ENCODE results near the gene LTBP1. TPM values are rescaled to one million over a fixed set of nuclear protein-coding genes. Genes with fewer than 3 reads are reported as not detected.

The LTBP1 gene
- total and polyA plus RNA-seq, 4 donors = 5.8 to 57.6 (median 10.2) TPM

GRCh38 chr2:33093283-33093993 is 146.7 kb downstream of the LTBP1 start:
- Histone ChIP-seq H3K9ac (ENCODE audit: low read depth in 1 of 2, low read length in 2 of 2) (no peak overlapping the region), H3K4me3 (ENCODE audit: low read depth in 1 of 3, low read length in 3 of 3) (no peak overlapping the region), H3K27ac (ENCODE audit: low read depth in 1 of 2, low read length in 2 of 2) (no peak overlapping the region), H3K9me3 (ENCODE audit: control insufficient read depth in 4 of 4, low read length in 3 of 4) (no peaks in the 10 kb centered on the region), H3K27me3 (ENCODE audit: control insufficient read depth in 4 of 4, insufficient read depth in 4 of 4, low read length in 3 of 4) (no peaks in the 10 kb centered on the region), H3K36me3 (ENCODE audit: control insufficient read depth in 4 of 4, insufficient read depth in 3 of 4, low read depth in 1 of 4, low read length in 3 of 4) (no peaks in the 10 kb centered on the region), H3K4me1 (ENCODE audit: control insufficient read depth in 4 of 4, insufficient read depth in 4 of 4, low read length in 3 of 4) (peaks cover 0 to 10% (median 1%) of the 10 kb centered on the region in 4 donors)
- WGBS = 52% methylated on average over 6 of the region's 6 CpGs
- DNase-seq (ENCODE audit: low spot score) = no peak
- TF ChIP-seq RAD21 (IDR thresholded peaks at IDR 0.05) (peak in 1 of 2 donors; percentile 26), TAF1 (conservative IDR thresholded peaks at IDR 0.05) (no peak)

- Histone ChIP-seq H3K4me3 (ENCODE audit: low read depth in 1 of 3, low read length in 3 of 3) (no peak overlapping the region), H3K9ac (ENCODE audit: low read depth in 1 of 2, low read length in 2 of 2) (no peak overlapping the region), H3K27me3 (ENCODE audit: control insufficient read depth in 4 of 4, insufficient read depth in 4 of 4, low read length in 3 of 4) (no peaks in the 10 kb centered on the region), H3K9me3 (ENCODE audit: control insufficient read depth in 4 of 4, low read length in 3 of 4) (no peaks in the 10 kb centered on the region), H3K4me1 (ENCODE audit: control insufficient read depth in 4 of 4, insufficient read depth in 4 of 4, low read length in 3 of 4) (peaks cover 0 to 10% (median 1%) of the 10 kb centered on the region in 4 donors), H3K36me3 (ENCODE audit: control insufficient read depth in 4 of 4, insufficient read depth in 3 of 4, low read depth in 1 of 4, low read length in 3 of 4) (no peaks in the 10 kb centered on the region), H3K27ac (ENCODE audit: low read depth in 1 of 2, low read length in 2 of 2) (no peak overlapping the region)
- no peak for DNase-seq (ENCODE audit: low spot score)
- 21% methylated on average over 1 of the region's 1 CpG for WGBS
- TF ChIP-seq REST (IDR thresholded peaks at IDR 0.05) (no peak), FOXA2 (IDR thresholded peaks at IDR 0.05) (peak; percentile 36), YY1 (IDR thresholded peaks at IDR 0.05) (peak; percentile 27), HNF4G (IDR thresholded peaks at IDR 0.05) (no peak), RXRA (IDR thresholded peaks at IDR 0.05) (peak in 1 of 2 donors; percentile 39), HNF4A (conservative IDR thresholded peaks at IDR 0.05) (peak in 1 of 2 donors; percentile 54)
These were observed 147.6 kb downstream of the LTBP1 start for GRCh38 chr2:33094303-33094702.

- no peak overlapping the region for H3K27ac ChIP-seq (ENCODE audit: low read depth in 1 of 2, low read length in 2 of 2)
- WGBS = 91% methylated on average over 4 of the region's 4 CpGs
- H3K4me3 ChIP-seq (ENCODE audit: low read depth in 1 of 3, low read length in 3 of 3) = no peak overlapping the region
- H3K27me3 ChIP-seq (ENCODE audit: control insufficient read depth in 4 of 4, insufficient read depth in 4 of 4, low read length in 3 of 4) = no peaks in the 10 kb centered on the region
- H3K4me1 ChIP-seq (ENCODE audit: control insufficient read depth in 4 of 4, insufficient read depth in 4 of 4, low read length in 3 of 4) = peaks cover 0 to 2% (median 0%) of the 10 kb centered on the region in 4 donors
- no peaks in the 10 kb centered on the region for H3K9me3 ChIP-seq (ENCODE audit: control insufficient read depth in 4 of 4, low read length in 3 of 4)
- no peaks in the 10 kb centered on the region for H3K36me3 ChIP-seq (ENCODE audit: control insufficient read depth in 4 of 4, insufficient read depth in 3 of 4, low read depth in 1 of 4, low read length in 3 of 4)
- DNase-seq (ENCODE audit: low spot score) = no peak
- H3K9ac ChIP-seq (ENCODE audit: low read depth in 1 of 2, low read length in 2 of 2) = no peak overlapping the region
- TF ChIP-seq TAF1 (conservative IDR thresholded peaks at IDR 0.05) (no peak), GABPA (IDR thresholded peaks at IDR 0.05 in 1 of 2, conservative IDR thresholded peaks at IDR 0.05 in 1 of 2) (no peak), RAD21 (IDR thresholded peaks at IDR 0.05) (no peak), CTCF (IDR thresholded peaks at IDR 0.05; ENCODE audit: low read depth, low read length, missing input control) (no peak), JUND (IDR thresholded peaks at IDR 0.05) (no peak), ZBTB33 (IDR thresholded peaks at IDR 0.05) (no peak), NR2F2 (IDR thresholded peaks at IDR 0.05) (no peak), ATF3 (IDR thresholded peaks at IDR 0.05) (no peak), SP1 (IDR thresholded peaks at IDR 0.05) (no peak), RXRA (IDR thresholded peaks at IDR 0.05) (no peak), HNF4A (conservative IDR thresholded peaks at IDR 0.05) (no peak), FOXA1 (IDR thresholded peaks at IDR 0.05) (no peak), MAX (IDR thresholded peaks at IDR 0.05) (no peak), HNF4G (IDR thresholded peaks at IDR 0.05) (no peak), EGR1 (IDR thresholded peaks at IDR 0.05; ENCODE audit: low read depth in 2 of 2) (no peak), YY1 (IDR thresholded peaks at IDR 0.05) (no peak), FOXA2 (IDR thresholded peaks at IDR 0.05) (no peak)
These were observed 153.2 kb downstream of the LTBP1 start for GRCh38 chr2:33099989-33100388.

Data from liver (tissue), 9 donors.